ENCODE results near the gene SELENOS.

Gene SELENOS, protein sequence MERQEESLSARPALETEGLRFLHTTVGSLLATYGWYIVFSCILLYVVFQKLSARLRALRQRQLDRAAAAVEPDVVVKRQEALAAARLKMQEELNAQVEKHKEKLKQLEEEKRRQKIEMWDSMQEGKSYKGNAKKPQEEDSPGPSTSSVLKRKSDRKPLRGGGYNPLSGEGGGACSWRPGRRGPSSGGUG

DNA sequence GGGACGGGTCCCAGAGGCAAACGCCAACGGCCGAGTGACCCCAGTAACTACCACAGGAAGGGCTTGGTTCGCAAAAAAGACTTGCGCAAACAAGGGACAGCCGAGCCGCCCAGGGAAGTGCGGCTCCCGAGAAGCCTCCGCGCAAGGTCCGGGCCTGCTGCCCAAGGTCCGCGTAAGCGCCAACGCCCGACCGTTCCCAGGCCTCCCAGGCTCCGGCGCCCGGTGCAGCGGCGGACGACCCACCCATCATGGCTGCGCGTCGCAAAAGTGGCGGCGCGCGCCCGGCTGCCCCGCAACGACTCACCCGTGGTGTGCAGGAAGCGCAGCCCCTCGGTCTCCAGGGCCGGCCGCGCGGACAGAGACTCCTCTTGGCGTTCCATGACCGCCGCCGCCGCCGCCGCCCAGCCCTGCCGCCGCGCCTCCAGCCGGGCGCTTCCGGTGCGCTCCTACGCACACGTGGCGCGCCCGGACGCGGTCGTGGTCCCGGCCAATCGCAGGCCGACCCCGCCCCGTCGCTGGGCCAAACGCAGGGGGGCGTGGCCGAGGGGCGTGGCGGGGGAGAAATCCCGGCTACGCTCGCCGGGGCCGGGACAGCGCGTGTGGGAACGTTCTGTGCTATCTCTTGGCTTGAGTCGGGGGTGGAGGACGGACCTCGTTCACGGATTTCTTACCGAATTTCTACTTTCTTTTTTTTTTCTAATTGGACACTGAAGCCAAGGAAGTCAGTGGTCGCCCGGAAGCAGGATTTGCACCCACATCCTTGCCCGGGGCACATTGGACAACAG lies at the start of gene SELENOS:
Gene SELENOS (minus strand): TSS at position 448 of the 785 bp plus-strand sequence. CDS start 68 bp downstream, at position 380.
- peaks cover 63% of the 10 kb centered on the region for H3K36me3 ChIP-seq (ENCODE audit: low read depth)

DNA sequence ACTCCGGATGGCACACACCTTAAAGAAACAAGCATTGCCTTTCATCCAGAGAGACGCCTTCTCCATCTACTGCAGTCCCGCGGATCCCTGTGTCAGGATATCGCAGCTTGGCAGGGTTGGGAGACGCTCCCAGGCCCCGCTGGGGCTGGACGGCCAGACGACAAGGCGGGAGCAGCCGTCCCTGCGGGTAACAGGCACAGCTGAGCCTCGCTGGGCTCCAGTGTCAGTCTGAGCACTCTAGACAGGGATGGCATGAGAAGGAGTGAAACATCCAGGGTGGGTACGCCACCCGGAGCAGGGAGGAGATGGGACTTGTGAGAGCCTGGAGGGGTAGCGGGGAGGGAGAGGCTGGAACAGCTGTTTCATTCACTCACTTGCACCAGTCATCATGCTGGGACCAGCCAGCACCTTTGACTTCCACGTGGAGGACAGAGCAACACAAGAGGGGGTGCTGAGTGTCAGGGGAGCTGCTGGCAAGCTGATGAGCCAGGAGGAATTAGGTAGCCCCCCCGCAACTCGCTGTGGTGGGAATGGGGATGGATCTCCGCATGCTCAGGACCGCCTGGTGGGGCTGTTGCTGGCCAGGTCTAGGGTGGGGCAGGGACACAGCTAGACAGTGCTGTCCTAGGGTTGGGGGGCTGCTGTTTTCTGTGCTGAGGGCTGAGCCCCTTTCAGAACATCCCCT lies 49.3 kb upstream of the SELENOS start:
- Histone ChIP-seq H3K36me3 (ENCODE audit: low read depth) (no peaks in the 10 kb centered on the region), H3K4me3 (ENCODE audit: severe bottlenecking) (no peak overlapping the region), H3K4me1 (ENCODE audit: insufficient read depth, poor library complexity, severe bottlenecking) (no peaks in the 10 kb centered on the region), H3K27me3 (ENCODE audit: insufficient read depth, poor library complexity, severe bottlenecking) (no peaks in the 10 kb centered on the region), H3K27ac (ENCODE audit: poor library complexity, severe bottlenecking) (no peak overlapping the region), H3K9me3 (ENCODE audit: severe bottlenecking) (no peaks in the 10 kb centered on the region)
- TF ChIP-seq, protein P1, sequence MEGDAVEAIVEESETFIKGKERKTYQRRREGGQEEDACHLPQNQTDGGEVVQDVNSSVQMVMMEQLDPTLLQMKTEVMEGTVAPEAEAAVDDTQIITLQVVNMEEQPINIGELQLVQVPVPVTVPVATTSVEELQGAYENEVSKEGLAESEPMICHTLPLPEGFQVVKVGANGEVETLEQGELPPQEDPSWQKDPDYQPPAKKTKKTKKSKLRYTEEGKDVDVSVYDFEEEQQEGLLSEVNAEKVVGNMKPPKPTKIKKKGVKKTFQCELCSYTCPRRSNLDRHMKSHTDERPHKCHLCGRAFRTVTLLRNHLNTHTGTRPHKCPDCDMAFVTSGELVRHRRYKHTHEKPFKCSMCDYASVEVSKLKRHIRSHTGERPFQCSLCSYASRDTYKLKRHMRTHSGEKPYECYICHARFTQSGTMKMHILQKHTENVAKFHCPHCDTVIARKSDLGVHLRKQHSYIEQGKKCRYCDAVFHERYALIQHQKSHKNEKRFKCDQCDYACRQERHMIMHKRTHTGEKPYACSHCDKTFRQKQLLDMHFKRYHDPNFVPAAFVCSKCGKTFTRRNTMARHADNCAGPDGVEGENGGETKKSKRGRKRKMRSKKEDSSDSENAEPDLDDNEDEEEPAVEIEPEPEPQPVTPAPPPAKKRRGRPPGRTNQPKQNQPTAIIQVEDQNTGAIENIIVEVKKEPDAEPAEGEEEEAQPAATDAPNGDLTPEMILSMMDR (IDR thresholded peaks at IDR 0.05; ENCODE audit: poor library complexity, severe bottlenecking) = no peak
- DNase-seq (ENCODE audit: low spot score) (peak; percentile 66), ATAC-seq (ENCODE audit: low read depth) (no peak; the same call in 2 of the 3 replicates)

More for the DNA sequence above, at the start of gene SELENOS:
- peaks cover 5% of the 10 kb centered on the region for H3K4me1 ChIP-seq (ENCODE audit: insufficient read depth, poor library complexity, severe bottlenecking)
- no peaks in the 10 kb centered on the region for H3K9me3 ChIP-seq (ENCODE audit: severe bottlenecking)
- peak; percentile 93 for ATAC-seq (ENCODE audit: low read depth)
- no peaks in the 10 kb centered on the region for H3K27me3 ChIP-seq (ENCODE audit: insufficient read depth, poor library complexity, severe bottlenecking)
- peak; percentile 94 for DNase-seq (ENCODE audit: low spot score)
- peak within 1 kb of the TSS; percentile 82 for H3K4me3 ChIP-seq (ENCODE audit: severe bottlenecking)
- peak within 1 kb of the TSS; percentile 53 for H3K27ac ChIP-seq (ENCODE audit: poor library complexity, severe bottlenecking)
- TF ChIP-seq, protein P1 (IDR thresholded peaks at IDR 0.05; ENCODE audit: poor library complexity, severe bottlenecking) = peak; percentile 10

DNA sequence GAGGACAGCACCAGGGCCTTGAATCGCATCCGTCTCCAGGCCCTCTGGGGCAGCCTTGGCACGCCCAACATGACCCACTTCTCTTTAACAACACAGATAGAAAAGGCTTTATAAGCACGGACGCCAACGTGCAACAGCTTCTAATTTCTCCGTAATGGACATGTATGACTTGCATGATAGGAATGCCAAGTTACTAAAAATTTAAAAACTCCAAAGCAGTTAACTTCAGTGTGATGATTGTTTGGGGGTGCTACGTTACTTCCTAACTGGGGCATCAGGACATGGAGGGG lies 48.7 kb upstream of the SELENOS start:
- H3K27ac ChIP-seq (ENCODE audit: poor library complexity, severe bottlenecking) = no peak overlapping the region
- H3K4me3 ChIP-seq (ENCODE audit: severe bottlenecking) = no peak overlapping the region
- H3K4me1 ChIP-seq (ENCODE audit: insufficient read depth, poor library complexity, severe bottlenecking) = no peaks in the 10 kb centered on the region
- no peak for ATAC-seq (ENCODE audit: low read depth)
- no peaks in the 10 kb centered on the region for H3K9me3 ChIP-seq (ENCODE audit: severe bottlenecking)
- TF ChIP-seq, protein P1 (IDR thresholded peaks at IDR 0.05; ENCODE audit: poor library complexity, severe bottlenecking) = no peak
- DNase-seq (ENCODE audit: low spot score) = no peak
- H3K36me3 ChIP-seq (ENCODE audit: low read depth) = no peaks in the 10 kb centered on the region
- H3K27me3 ChIP-seq (ENCODE audit: insufficient read depth, poor library complexity, severe bottlenecking) = no peaks in the 10 kb centered on the region

DNA sequence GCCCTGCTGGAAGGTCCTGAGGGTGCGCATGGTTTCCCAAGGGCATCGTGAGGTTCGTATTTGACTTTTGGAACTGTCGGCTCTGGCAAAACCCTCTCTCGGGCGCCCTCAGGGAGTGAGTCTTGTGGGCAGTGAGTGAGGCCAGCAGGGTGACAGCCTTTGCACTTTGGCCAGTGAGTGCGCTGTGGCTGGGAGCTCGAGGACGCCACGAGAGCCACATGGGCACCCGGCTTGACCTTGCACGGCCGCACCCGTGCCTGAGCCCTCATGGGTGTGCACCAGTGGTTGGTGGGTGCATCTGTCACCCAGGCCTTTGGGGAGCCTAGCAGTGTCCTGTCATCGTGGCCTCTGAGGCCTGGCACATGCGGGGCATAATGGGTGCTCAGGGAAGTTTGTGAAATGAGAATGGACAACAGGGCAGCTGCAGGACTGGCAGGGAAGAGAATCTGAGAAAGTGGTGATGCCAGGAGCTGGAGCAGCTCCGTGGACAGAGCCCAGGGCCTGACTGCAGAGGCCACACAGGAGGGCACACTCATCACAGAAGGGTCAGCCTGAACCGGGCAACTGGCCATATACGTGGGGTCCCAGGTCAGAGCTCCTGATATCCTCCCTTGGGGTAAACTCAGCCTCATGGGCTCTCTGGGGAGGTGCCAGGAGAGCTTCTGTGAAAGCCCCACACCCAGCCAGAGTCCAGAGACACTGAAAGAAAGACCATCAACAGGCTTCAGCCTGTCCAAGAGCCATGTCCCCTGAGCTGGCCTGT lies 48.2 kb upstream of the SELENOS start:
- Histone ChIP-seq H3K9me3 (ENCODE audit: severe bottlenecking) (no peaks in the 10 kb centered on the region), H3K4me1 (ENCODE audit: insufficient read depth, poor library complexity, severe bottlenecking) (no peaks in the 10 kb centered on the region), H3K36me3 (ENCODE audit: low read depth) (no peaks in the 10 kb centered on the region), H3K27ac (ENCODE audit: poor library complexity, severe bottlenecking) (no peak overlapping the region), H3K4me3 (ENCODE audit: severe bottlenecking) (no peak overlapping the region), H3K27me3 (ENCODE audit: insufficient read depth, poor library complexity, severe bottlenecking) (no peaks in the 10 kb centered on the region)
- TF ChIP-seq, protein P1 (IDR thresholded peaks at IDR 0.05; ENCODE audit: poor library complexity, severe bottlenecking) = no peak
- ATAC-seq (ENCODE audit: low read depth) (no peak), DNase-seq (ENCODE audit: low spot score) (peak; percentile 74)

All from RWPE2 (cell line).